H1 (cell line): ENCODE results near the gene TPM1. TPM values are rescaled to one million over a fixed set of nuclear protein-coding genes. Genes with fewer than 3 reads are reported as not detected.

Experiments
- CTCF ChIA-PET: fragments of 300-600 bp; sonication (Branson Sonifier 250); formaldehyde crosslinking; loops from one replicate; lab custom pipeline; 2021; ENCODE audit not compliant: partially characterized antibody; lab: Charles Lee
- POLR2A ChIA-PET: fragments of 300-600 bp; sonication (Branson Sonifier 250); formaldehyde crosslinking; loops from one replicate; lab custom pipeline; 2021; ENCODE audit warnings: inconsistent platforms; ENCODE audit not compliant: partially characterized antibody; lab: Charles Lee
- DNase-seq, 2 experiments: peaks; one replicate each; pipeline versions ENCODE4 v3.0.0 to v3.0.0-alpha.2; 2010 to 2022; ENCODE audit warnings: low spot score in 2 of 2, low read depth in 1 of 2, mixed read lengths in 1 of 2
- FAIRE-seq: peaks from 2 replicates; lab custom pipeline; 2011; peaks lifted over from hg19 to GRCh38; lab: Jason Lieb, UNC
- H2AFZ ChIP-seq: 2 replicates; pipeline ENCODE4 v1.8.1; 2012; ENCODE audit warnings: low read length, inconsistent platforms
- H2AK5ac ChIP-seq: 2 replicates; pipeline ENCODE4 v1.6.1; 2013; ENCODE audit warnings: low read depth, low read length
- H2BK120ac ChIP-seq: replicated peaks from 2 replicates; pipeline ENCODE3; 2013; ENCODE audit warnings: low read depth, low read length, inconsistent platforms
- H2BK12ac ChIP-seq: 2 replicates; pipeline ENCODE4 v1.6.1; 2013; ENCODE audit warnings: low read depth, low read length
- H2BK15ac ChIP-seq: 2 replicates; pipeline ENCODE4 v1.6.1; 2013; ENCODE audit warnings: low read length
- H2BK20ac ChIP-seq: 2 replicates; pipeline ENCODE4 v1.6.1; 2013; ENCODE audit warnings: low read length
- H2BK5ac ChIP-seq: 2 replicates; pipeline ENCODE4 v1.6.1; 2013; ENCODE audit warnings: low read depth, low read length
- H3K14ac ChIP-seq: 2 replicates; pipeline ENCODE4 v1.6.1; 2013; ENCODE audit warnings: inconsistent platforms; ENCODE audit not compliant: insufficient read length
- H3K18ac ChIP-seq: 2 replicates; pipeline ENCODE4 v1.6.1; 2013; ENCODE audit warnings: low read length; ENCODE audit errors: extremely low read depth
- H3K23ac ChIP-seq: 2 replicates; pipeline ENCODE4 v1.6.1; 2013; ENCODE audit warnings: inconsistent platforms; ENCODE audit not compliant: insufficient read length
- H3K23me2 ChIP-seq: 2 replicates; pipeline ENCODE4 v1.6.1; 2013; ENCODE audit warnings: low read depth, low read length
- H3K27ac ChIP-seq: 2 replicates; pipeline ENCODE4 v1.6.1; 2011; ENCODE audit warnings: low read depth, low read length, inconsistent platforms
- H3K27me3 ChIP-seq, 4 experiments: replicated peaks in 1 of 4; 1 replicate in 1 of 4; 2 replicates in 3 of 4; pipeline versions ENCODE4 v1.6.1 to v1.8.1; 2011 to 2013; ENCODE audit warnings: low read length in 3 of 4, mild to moderate bottlenecking in 3 of 4, inconsistent platforms in 2 of 4, mixed read lengths in 2 of 4, moderate library complexity in 1 of 4; ENCODE audit not compliant: control insufficient read depth in 3 of 4, insufficient read depth in 3 of 4; ENCODE audit errors: extremely low read depth in 1 of 4
- H3K36me3 ChIP-seq, 4 experiments: 2 replicates each; pipeline versions ENCODE4 v1.6.1 to v1.8.1; 2011 to 2013; ENCODE audit warnings: mild to moderate bottlenecking in 4 of 4, low read length in 3 of 4, moderate library complexity in 2 of 4, control low read depth in 1 of 4, inconsistent platforms in 1 of 4; ENCODE audit not compliant: insufficient read depth in 4 of 4, control insufficient read depth in 2 of 4
- H3K4ac ChIP-seq: replicated peaks from 2 replicates; pipeline ENCODE3; 2013; ENCODE audit warnings: low read length, low read depth, mixed read lengths, inconsistent platforms; ENCODE audit not compliant: insufficient read length
- H3K4me1 ChIP-seq, 4 experiments: replicated peaks in 1 of 4; 1 replicate in 1 of 4; 2 replicates in 3 of 4; pipeline versions ENCODE4 v1.6.1 to v1.8.1; 2011 to 2013; ENCODE audit warnings: low read length in 3 of 4, inconsistent platforms in 2 of 4, mixed read lengths in 1 of 4; ENCODE audit not compliant: insufficient read depth in 4 of 4, control insufficient read depth in 3 of 4
- H3K4me2 ChIP-seq, 2 experiments: 2 replicates each; pipeline versions ENCODE4 v1.6.1 to v1.8.1; 2011 to 2013; ENCODE audit warnings: low read depth in 2 of 2, low read length in 2 of 2, control low read depth in 1 of 2, inconsistent platforms in 1 of 2, mild to moderate bottlenecking in 1 of 2; ENCODE audit not compliant: insufficient read depth in 1 of 2
- H3K4me3 ChIP-seq, 4 experiments: fragments of 200-600, 300-600 bp in 1 of 4; sonication (generic), shearing (Covaris generic), sonication (Bioruptor Twin) in 1 of 4; 2 replicates each; pipeline versions ENCODE4 v1.5.1 to v1.8.1; 2011 to 2016; ENCODE audit warnings: low read length in 4 of 4, low read depth in 3 of 4, control low read depth in 2 of 4, inconsistent platforms in 2 of 4, mild to moderate bottlenecking in 2 of 4, mixed read lengths in 1 of 4, moderate library complexity in 1 of 4; ENCODE audit not compliant: insufficient read depth in 2 of 4; ENCODE audit errors: extremely low read depth in 1 of 4
- H3K56ac ChIP-seq: replicated peaks from 2 replicates; pipeline ENCODE3; 2013; ENCODE audit warnings: low read depth, mild to moderate bottlenecking, mixed read lengths, low read length, inconsistent platforms; ENCODE audit not compliant: insufficient read length
- H3K79me1 ChIP-seq: 2 replicates; pipeline ENCODE4 v1.6.1; 2013; ENCODE audit warnings: low read depth, low read length, control low read depth
- H3K79me2 ChIP-seq, 2 experiments: 2 replicates each; pipeline versions ENCODE4 v1.6.1 to v1.8.1; 2012 to 2013; ENCODE audit warnings: low read length in 2 of 2, mild to moderate bottlenecking in 2 of 2, inconsistent platforms in 1 of 2; ENCODE audit not compliant: insufficient read depth in 2 of 2, control insufficient read depth in 1 of 2
- H3K9ac ChIP-seq, 4 experiments: replicated peaks in 1 of 4; 1 replicate in 1 of 4; 2 replicates in 3 of 4; pipeline versions ENCODE4 v1.6.1 to v1.8.1; 2011 to 2013; ENCODE audit warnings: low read depth in 3 of 4, low read length in 3 of 4, control low read depth in 2 of 4, mild to moderate bottlenecking in 2 of 4, moderate library complexity in 2 of 4, inconsistent platforms in 1 of 4; ENCODE audit errors: extremely low read depth in 1 of 4
- H3K9me3 ChIP-seq, 2 experiments: 2 replicates each; pipeline versions ENCODE4 v1.6.1 to v1.8.1; 2012 to 2013; ENCODE audit warnings: mild to moderate bottlenecking in 2 of 2, moderate library complexity in 2 of 2, control low read depth in 1 of 2, inconsistent platforms in 1 of 2, low read depth in 1 of 2, low read length in 1 of 2, mixed read lengths in 1 of 2; ENCODE audit not compliant: insufficient read depth in 2 of 2
- H4K20me1 ChIP-seq, 2 experiments: replicated peaks in 1 of 2; 2 replicates each; pipeline versions ENCODE3 to v1.8.1; 2011 to 2013; ENCODE audit warnings: inconsistent platforms in 2 of 2, low read length in 2 of 2, mild to moderate bottlenecking in 1 of 2; ENCODE audit not compliant: insufficient read depth in 2 of 2, control insufficient read depth in 1 of 2
- H4K5ac ChIP-seq: 2 replicates; pipeline ENCODE4 v1.6.1; 2013; ENCODE audit warnings: low read length, low read depth, mixed read lengths, inconsistent platforms; ENCODE audit not compliant: insufficient read length
- H4K8ac ChIP-seq: 2 replicates; pipeline ENCODE4 v1.8.0; 2013; ENCODE audit warnings: mild to moderate bottlenecking, moderate library complexity, low read length, inconsistent platforms; ENCODE audit not compliant: insufficient read depth; ENCODE audit errors: extremely low read depth
- H4K91ac ChIP-seq: replicated peaks from 2 replicates; pipeline ENCODE3; 2013; ENCODE audit warnings: low read length, mixed read lengths, inconsistent platforms; ENCODE audit not compliant: insufficient read length
- NANOG ChIP-seq: IDR thresholded peaks from 2 replicates; pipeline ENCODE4 v1.6.1; 2011; ENCODE audit warnings: low read length, low read depth, mild to moderate bottlenecking, inconsistent platforms; ENCODE audit not compliant: insufficient read depth, poor library complexity, severe bottlenecking
- RAD21 ChIP-seq, 2 experiments: IDR thresholded peaks in 1 of 2; conservative IDR thresholded peaks in 1 of 2; 2 replicates each; pipeline ENCODE4 v1.6.1; 2011; ENCODE audit warnings: low read depth in 2 of 2, low read length in 2 of 2, improper control_type of control experiment in 1 of 2, inconsistent platforms in 1 of 2, mild to moderate bottlenecking in 1 of 2, moderate library complexity in 1 of 2
- SIX5 ChIP-seq: IDR thresholded peaks from 2 replicates; pipeline ENCODE4 v1.6.1; 2011; ENCODE audit warnings: mild to moderate bottlenecking, low read depth, low read length
- WGBS, 2 experiments: shearing (Covaris generic) in 1 of 2; methylation state at CpG; one replicate each; pipeline versions ENCODE4 v1.1.6 to v1.1.7; 2013 to 2015; ENCODE audit warnings: low lambda C conversion rate in 2 of 2, mixed read lengths in 2 of 2, inconsistent platforms in 1 of 2, low coverage in 1 of 2, missing lambda C conversion rate in 1 of 2; ENCODE audit not compliant: insufficient replicate concordance in 2 of 2, insufficient coverage in 1 of 2, insufficient read length in 1 of 2; ENCODE audit errors: extremely low coverage in 1 of 2, missing lambda C conversion rate in 1 of 2; 5-methylcytosine and 5-hydroxymethylcytosine counted together
- polyA plus RNA-seq, 7 experiments: library from polyadenylated mRNA; depleted of rRNA in 3 of 7; stranded (reverse) in 5 of 7; unstranded in 2 of 7; fragments of >200 nt in 5 of 7; fragments of 200-250 nt in 2 of 7; gene quantifications; 1 replicate in 5 of 7; 2 replicates in 1 of 7; 4 replicates in 1 of 7; pipeline versions ENCODE4 v1.2.1 to v1.2.3, GENCODE V29; 2011 to 2013; ENCODE audit warnings: missing spikeins in 2 of 7, mixed read lengths in 2 of 7
- total RNA-seq: library from RNA; stranded (reverse); fragmentation: NEBNext Ultra II Directional; extraction: Animal tissue kit (Norgen Biotek cat#: 25700); gene quantifications from 2 replicates; pipeline ENCODE4 v1.2.1, GENCODE V29; 2021

Gene TPM1
- total and polyA plus RNA-seq, 2 of the 8 experiments (the other 6 are each of a cell fraction or from before 2014, with no cell fraction given): 258 to 579 TPM

DNA sequence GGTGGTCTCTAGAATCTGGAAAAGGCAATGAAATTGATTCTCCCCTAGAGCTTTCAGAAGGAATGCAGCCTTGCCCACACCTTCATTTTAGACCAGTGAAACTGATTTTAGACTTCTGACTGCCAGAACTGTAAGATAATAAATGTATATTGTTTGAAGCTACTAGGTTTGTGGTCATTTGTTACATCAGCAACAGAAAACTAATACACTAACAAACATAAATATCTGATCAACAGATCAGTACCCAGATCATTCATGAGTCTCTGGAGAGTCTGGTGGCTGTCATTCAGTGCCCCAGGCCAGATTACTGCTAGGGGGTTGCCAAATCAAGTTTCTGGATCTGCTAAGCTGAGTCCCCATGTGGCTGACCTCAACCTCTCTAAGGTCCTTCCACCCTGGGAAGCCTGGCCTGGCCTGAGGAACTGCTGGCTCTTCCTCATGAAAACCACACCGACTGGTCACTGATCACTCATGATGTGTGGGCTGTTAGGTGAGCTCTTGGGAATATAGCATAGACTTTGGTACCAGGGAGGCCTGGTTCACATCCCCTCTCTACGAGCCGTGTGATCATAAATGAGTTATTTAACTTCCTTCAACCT lies 68.0 kb downstream of the TPM1 start:
- Histone ChIP-seq H3K23me2 (no peaks in the 10 kb centered on the region), H2BK20ac (no peak overlapping the region), H2BK12ac (no peak overlapping the region), H3K27ac (no peak overlapping the region), H3K9me3 (0 out of 4 replicates have a peak, but pooled peaks cover 0 to 2% of the 10 kb centered on the region in 2 experiments), H2BK120ac (no peak overlapping the region), H3K79me2 (no peaks in the 10 kb centered on the region), H2AK5ac (no peak overlapping the region), H3K14ac (no peak overlapping the region), H3K36me3 (no peaks in the 10 kb centered on the region), H2BK5ac (no peak overlapping the region), H3K4me3 (no peak overlapping the region), H3K56ac (no peak overlapping the region), H3K4me2 (no peak overlapping the region), H4K5ac (no peak overlapping the region), H3K27me3 (no peaks in the 10 kb centered on the region), H3K23ac (no peak overlapping the region), H3K79me1 (no peaks in the 10 kb centered on the region), H4K8ac (no peak overlapping the region), H3K4me1 (0 out of 7 replicates have a peak, but pooled peaks cover 0 to 3% (median 0%) of the 10 kb centered on the region in 4 experiments), H3K18ac (no peak overlapping the region), H4K91ac (no peak overlapping the region), H3K9ac (no peak overlapping the region), H2AFZ (no peak overlapping the region), H3K4ac (no peak overlapping the region), H4K20me1 (no peaks in the 10 kb centered on the region), H2BK15ac (no peak overlapping the region)
- no peak for TF ChIP-seq RAD21 (IDR thresholded peaks at IDR 0.05 in 1 of 2, conservative IDR thresholded peaks at IDR 0.05 in 1 of 2; ENCODE audit: low read depth in 2 of 2, low read length in 2 of 2)
- TF ChIP-seq NANOG: no peak
- TF ChIP-seq SIX5: no peak
- ChIA-PET POLR2A (interaction anchor here (1.6 kb wide), 1 partner anchor 45 kb away, joined by 4 read pairs; no protein-coding TSS in a partner anchor), CTCF (interaction anchor here (0.6 to 2.5 kb wide), 5 partner anchors 15 to 369 kb away, joined by 3 to 9 read pairs (median 3); no protein-coding TSS in a partner anchor)
- 92% methylated on average over 3 of the region's 3 CpGs; no CpG with 5 or more reads in 1 of the 2 experiments for WGBS, 2 experiments
- peak in 1 of 2 experiments; percentile 17 for DNase-seq
- FAIRE-seq: no peak
